ENCODE measurements around the gene CDH2. TPM values are rescaled to one million over a fixed set of nuclear protein-coding genes. Genes with fewer than 3 reads are reported as not detected.

Gene CDH2
- total and polyA plus RNA-seq, 2 experiments from 2014 or later = 81.8 to 117 TPM

DNA sequence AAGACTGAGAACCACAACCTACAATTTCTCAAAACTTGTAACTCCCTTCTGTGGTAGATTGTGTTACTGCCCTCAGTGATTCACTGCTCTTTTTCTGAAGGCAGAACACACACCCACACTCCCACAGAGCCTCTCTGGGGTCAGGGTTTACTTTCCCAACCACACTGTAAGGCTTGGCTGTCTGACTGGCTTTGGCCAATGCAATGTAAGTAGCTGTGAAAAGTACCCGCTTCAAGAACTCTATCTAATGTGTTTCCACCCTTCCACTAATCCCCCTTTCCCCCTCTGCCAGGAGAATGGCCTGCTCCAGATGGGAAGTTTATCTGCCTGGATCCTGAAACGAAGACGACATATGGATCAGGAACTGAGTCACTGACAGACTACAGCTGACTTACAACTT is 222.7 kb downstream of the CDH2 start:
- Histone ChIP-seq H3K79me2 (no peaks in the 10 kb centered on the region), H3K9me2 (replicated peaks; ENCODE audit: insufficient read depth) (no peaks in the 10 kb centered on the region), H3K4me2 (no peak overlapping the region), H4K20me1 (ENCODE audit: insufficient read depth, poor library complexity, severe bottlenecking) (no peaks in the 10 kb centered on the region), H3K27ac (no peak overlapping the region), H3K4me3 (no peak overlapping the region), H2AFZ (no peak overlapping the region), H3K27me3 (no peaks in the 10 kb centered on the region), H3K9me3 (ENCODE audit: low read depth) (no peaks in the 10 kb centered on the region), H3K4me1 (ENCODE audit: insufficient read depth) (peaks cover 8% of the 10 kb centered on the region), H3K36me3 (replicated peaks; ENCODE audit: insufficient read depth, low read depth) (no peaks in the 10 kb centered on the region)
- 67% methylated on average over 3 of the region's 3 CpGs for WGBS (ENCODE audit: low lambda C conversion rate, missing lambda C conversion rate)
- TF ChIP-seq, protein P1, sequence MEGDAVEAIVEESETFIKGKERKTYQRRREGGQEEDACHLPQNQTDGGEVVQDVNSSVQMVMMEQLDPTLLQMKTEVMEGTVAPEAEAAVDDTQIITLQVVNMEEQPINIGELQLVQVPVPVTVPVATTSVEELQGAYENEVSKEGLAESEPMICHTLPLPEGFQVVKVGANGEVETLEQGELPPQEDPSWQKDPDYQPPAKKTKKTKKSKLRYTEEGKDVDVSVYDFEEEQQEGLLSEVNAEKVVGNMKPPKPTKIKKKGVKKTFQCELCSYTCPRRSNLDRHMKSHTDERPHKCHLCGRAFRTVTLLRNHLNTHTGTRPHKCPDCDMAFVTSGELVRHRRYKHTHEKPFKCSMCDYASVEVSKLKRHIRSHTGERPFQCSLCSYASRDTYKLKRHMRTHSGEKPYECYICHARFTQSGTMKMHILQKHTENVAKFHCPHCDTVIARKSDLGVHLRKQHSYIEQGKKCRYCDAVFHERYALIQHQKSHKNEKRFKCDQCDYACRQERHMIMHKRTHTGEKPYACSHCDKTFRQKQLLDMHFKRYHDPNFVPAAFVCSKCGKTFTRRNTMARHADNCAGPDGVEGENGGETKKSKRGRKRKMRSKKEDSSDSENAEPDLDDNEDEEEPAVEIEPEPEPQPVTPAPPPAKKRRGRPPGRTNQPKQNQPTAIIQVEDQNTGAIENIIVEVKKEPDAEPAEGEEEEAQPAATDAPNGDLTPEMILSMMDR (IDR thresholded peaks at IDR 0.05; ENCODE audit: poor library complexity) = no peak
- TF ChIP-seq EZH2 (IDR thresholded peaks at IDR 0.05; ENCODE audit: borderline replicate concordance) (no peak), EZH2phosphoT487 (IDR thresholded peaks at IDR 0.05; ENCODE audit: low read depth, severe bottlenecking, unreplicated experiment) (no peak)
- no peak for DNase-seq (ENCODE audit: low spot score)

DNA sequence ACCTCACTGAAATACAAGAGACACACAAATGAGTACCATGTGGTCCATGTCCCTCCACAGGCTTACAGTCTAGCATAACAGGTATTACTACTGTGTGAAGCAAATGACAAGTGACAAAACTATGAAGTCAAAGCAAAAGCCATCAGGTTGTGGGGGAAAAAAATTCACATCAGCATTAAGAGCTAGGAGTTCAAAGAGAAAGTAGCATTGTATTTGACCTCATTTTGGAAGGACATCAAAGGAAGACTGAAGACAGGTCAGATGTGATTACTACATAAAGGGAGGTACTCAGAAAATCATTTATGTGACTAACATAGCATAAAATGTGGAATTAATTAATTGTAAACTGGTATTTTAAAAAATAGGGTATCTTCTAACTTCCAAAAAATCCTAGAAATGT is 224.2 kb downstream of the CDH2 start:
- H3K36me3 ChIP-seq (replicated peaks; ENCODE audit: insufficient read depth, low read depth) = no peaks in the 10 kb centered on the region
- H4K20me1 ChIP-seq (ENCODE audit: insufficient read depth, poor library complexity, severe bottlenecking) = no peaks in the 10 kb centered on the region

DNA sequence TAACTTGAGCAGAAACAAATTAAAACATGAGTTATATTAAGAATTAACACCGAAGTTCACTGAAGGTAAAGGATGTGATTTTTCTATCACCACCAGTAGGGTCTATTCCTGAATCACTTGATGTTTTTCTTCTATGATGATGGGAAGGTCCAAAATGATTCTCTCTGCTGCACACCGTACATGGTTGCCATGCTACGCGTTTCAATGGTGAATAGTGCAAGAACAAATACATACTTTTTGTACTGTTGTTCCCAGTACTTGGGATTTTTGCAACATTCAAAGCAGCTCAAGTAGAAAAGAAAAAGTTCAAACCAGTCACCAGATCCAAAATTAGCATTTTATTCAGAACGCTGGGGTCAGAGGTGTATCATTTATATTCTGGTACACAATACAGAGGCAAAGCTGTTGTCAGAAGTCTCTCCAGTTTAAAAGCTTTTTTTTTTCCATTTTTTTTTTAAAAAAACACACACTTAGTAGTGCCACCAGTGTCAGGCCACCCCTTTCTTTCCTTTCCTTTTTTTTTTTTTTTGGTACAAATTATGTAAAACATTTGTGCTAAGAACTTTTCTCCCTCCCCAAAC is 226.2 kb downstream of the CDH2 start:
- no peak for DNase-seq (ENCODE audit: low spot score)
- Histone ChIP-seq H3K4me2 (no peak overlapping the region), H3K4me1 (ENCODE audit: insufficient read depth) (peaks cover 8% of the 10 kb centered on the region), H3K9me3 (ENCODE audit: low read depth) (no peaks in the 10 kb centered on the region), H3K9me2 (replicated peaks; ENCODE audit: insufficient read depth) (no peaks in the 10 kb centered on the region), H3K27ac (no peak overlapping the region), H3K79me2 (no peaks in the 10 kb centered on the region), H3K36me3 (replicated peaks; ENCODE audit: insufficient read depth, low read depth) (no peaks in the 10 kb centered on the region), H2AFZ (no peak overlapping the region), H3K27me3 (no peaks in the 10 kb centered on the region), H3K4me3 (no peak overlapping the region), H4K20me1 (ENCODE audit: insufficient read depth, poor library complexity, severe bottlenecking) (no peaks in the 10 kb centered on the region)
- TF ChIP-seq, protein P1 (IDR thresholded peaks at IDR 0.05; ENCODE audit: poor library complexity) = no peak
- no peak for TF ChIP-seq EZH2phosphoT487 (IDR thresholded peaks at IDR 0.05; ENCODE audit: low read depth, severe bottlenecking, unreplicated experiment)
- TF ChIP-seq EZH2 (IDR thresholded peaks at IDR 0.05; ENCODE audit: borderline replicate concordance) = no peak
- WGBS (ENCODE audit: low lambda C conversion rate, missing lambda C conversion rate) = over 99% methylated on average over 5 of the region's 5 CpGs

More for the DNA sequence above, 224.2 kb downstream of the CDH2 start:
- H3K79me2 ChIP-seq = no peaks in the 10 kb centered on the region
- no peaks in the 10 kb centered on the region for H3K27me3 ChIP-seq
- no peak overlapping the region for H3K4me3 ChIP-seq
- no peak for DNase-seq (ENCODE audit: low spot score)
- H3K4me2 ChIP-seq = no peak overlapping the region
- no peaks in the 10 kb centered on the region for H3K9me3 ChIP-seq (ENCODE audit: low read depth)
- no peaks in the 10 kb centered on the region for H3K9me2 ChIP-seq (replicated peaks; ENCODE audit: insufficient read depth)
- H2AFZ ChIP-seq = no peak overlapping the region
- TF ChIP-seq EZH2 (IDR thresholded peaks at IDR 0.05; ENCODE audit: borderline replicate concordance) = no peak
- no peak for TF ChIP-seq EZH2phosphoT487 (IDR thresholded peaks at IDR 0.05; ENCODE audit: low read depth, severe bottlenecking, unreplicated experiment)
- H3K27ac ChIP-seq = no peak overlapping the region
- peaks cover 8% of the 10 kb centered on the region for H3K4me1 ChIP-seq (ENCODE audit: insufficient read depth)

DNA sequence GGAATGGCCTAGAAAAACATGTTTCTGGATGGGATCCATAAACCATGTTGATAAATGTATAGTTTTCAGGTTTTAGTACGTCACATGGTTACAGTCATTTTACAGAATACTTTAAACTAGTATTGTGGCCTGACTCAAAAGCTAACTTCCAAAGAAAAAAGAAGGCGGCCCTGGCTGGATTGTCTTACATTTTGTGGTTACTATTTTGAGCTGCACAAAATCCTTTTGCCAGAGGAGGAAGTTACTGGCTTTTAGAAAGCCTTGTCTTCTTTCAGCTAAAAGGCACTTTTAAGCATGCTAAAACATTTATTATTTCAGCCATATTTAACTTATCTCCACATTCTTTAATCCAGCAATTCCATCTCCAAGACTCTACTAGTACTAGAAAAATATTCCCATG is 227.9 kb downstream of the CDH2 start:
- Histone ChIP-seq H4K20me1 (ENCODE audit: insufficient read depth, poor library complexity, severe bottlenecking) (no peaks in the 10 kb centered on the region), H3K36me3 (replicated peaks; ENCODE audit: insufficient read depth, low read depth) (no peaks in the 10 kb centered on the region), H3K9me3 (ENCODE audit: low read depth) (no peaks in the 10 kb centered on the region), H3K4me3 (no peak overlapping the region), H3K27me3 (no peaks in the 10 kb centered on the region), H3K27ac (no peak overlapping the region), H3K9me2 (replicated peaks; ENCODE audit: insufficient read depth) (no peaks in the 10 kb centered on the region), H3K4me1 (ENCODE audit: insufficient read depth) (peaks cover 3% of the 10 kb centered on the region), H3K4me2 (no peak overlapping the region), H3K79me2 (no peaks in the 10 kb centered on the region), H2AFZ (no peak overlapping the region)
- 78% methylated on average over 2 of the region's 2 CpGs for WGBS (ENCODE audit: low lambda C conversion rate, missing lambda C conversion rate)
- TF ChIP-seq EZH2 (IDR thresholded peaks at IDR 0.05; ENCODE audit: borderline replicate concordance) (no peak), EZH2phosphoT487 (IDR thresholded peaks at IDR 0.05; ENCODE audit: low read depth, severe bottlenecking, unreplicated experiment) (no peak)
- TF ChIP-seq, protein P1 (IDR thresholded peaks at IDR 0.05; ENCODE audit: poor library complexity) = no peak
- no peak for DNase-seq (ENCODE audit: low spot score)
